Effector memory CD8-positive, alpha-beta T cell (primary cell): ENCODE results near the gene SLC25A34.
A peak's percentile ranks its signal among the peaks of the same experiment; 100 is the strongest.

Source experiments
- ATAC-seq: fragments of 150-1000 bp; cut with Tn5 transposase; replicated peaks from 2 replicates; pipeline ENCODE4 v1.10.0; 2021; ENCODE audit warnings: mild to moderate bottlenecking, moderate library complexity
- DNase-seq, 3 experiments: peaks; one replicate each; pipeline ENCODE4 v3.0.0; 2021
- H3K27ac Mint-ChIP-seq, 2 donors: one replicate each; pipeline ENCODE4 v1.8.0; 2022; ENCODE audit warnings: mild to moderate bottlenecking in 2 of 2, mixed read lengths in 2 of 2, moderate library complexity in 2 of 2
- H3K27me3 Mint-ChIP-seq, 2 donors: one replicate each; pipeline ENCODE4 v1.8.0; 2022; ENCODE audit warnings: mixed read lengths in 2 of 2
- H3K36me3 Mint-ChIP-seq: one replicate; pipeline ENCODE4 v1.8.0; 2022; ENCODE audit warnings: mild to moderate bottlenecking, moderate library complexity, mixed read lengths; ENCODE audit not compliant: insufficient read depth
- H3K4me1 Mint-ChIP-seq, 2 donors: one replicate each; pipeline ENCODE4 v1.8.0; 2022; ENCODE audit warnings: low read depth in 2 of 2, mixed read lengths in 2 of 2
- H3K4me3 Mint-ChIP-seq, 2 donors: one replicate each; pipeline ENCODE4 v1.8.0; 2022; ENCODE audit warnings: mild to moderate bottlenecking in 2 of 2, mixed read lengths in 2 of 2, moderate library complexity in 2 of 2
- H3K9me3 Mint-ChIP-seq, 2 donors: one replicate each; pipeline ENCODE4 v1.8.0; 2022; ENCODE audit warnings: mixed read lengths in 2 of 2

SLC25A34 gene

DNA sequence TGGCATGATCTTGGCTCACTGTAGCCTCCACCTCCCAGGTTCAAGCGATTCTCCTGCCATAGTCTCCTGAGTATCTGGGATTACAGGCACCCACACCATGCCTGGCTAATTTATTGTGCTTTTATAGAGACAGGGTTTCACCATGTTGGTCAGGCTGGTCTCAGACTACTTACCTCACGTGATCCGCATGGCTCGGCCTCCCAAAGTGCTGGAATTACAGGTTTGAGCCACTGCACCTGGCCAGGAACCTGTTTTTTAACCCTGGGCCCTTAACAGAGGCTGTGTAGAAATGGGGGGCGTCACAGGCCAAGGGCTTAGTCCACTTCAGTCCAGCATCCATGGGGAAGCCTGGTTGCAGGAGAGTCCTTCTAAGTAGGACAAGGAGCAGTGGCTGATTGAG lies 31.9 kb downstream of the SLC25A34 start:
- no peak overlapping the region for H3K4me3 Mint-ChIP-seq
- no peaks in the 10 kb centered on the region for H3K4me1 Mint-ChIP-seq
- ATAC-seq (no peak), DNase-seq (no peak)
- no peaks in the 10 kb centered on the region for H3K36me3 Mint-ChIP-seq
- H3K27ac Mint-ChIP-seq: no peak overlapping the region
- peaks cover 46 to 77% of the 10 kb centered on the region in 2 donors for H3K27me3 Mint-ChIP-seq
- H3K9me3 Mint-ChIP-seq: no peaks in the 10 kb centered on the region

DNA sequence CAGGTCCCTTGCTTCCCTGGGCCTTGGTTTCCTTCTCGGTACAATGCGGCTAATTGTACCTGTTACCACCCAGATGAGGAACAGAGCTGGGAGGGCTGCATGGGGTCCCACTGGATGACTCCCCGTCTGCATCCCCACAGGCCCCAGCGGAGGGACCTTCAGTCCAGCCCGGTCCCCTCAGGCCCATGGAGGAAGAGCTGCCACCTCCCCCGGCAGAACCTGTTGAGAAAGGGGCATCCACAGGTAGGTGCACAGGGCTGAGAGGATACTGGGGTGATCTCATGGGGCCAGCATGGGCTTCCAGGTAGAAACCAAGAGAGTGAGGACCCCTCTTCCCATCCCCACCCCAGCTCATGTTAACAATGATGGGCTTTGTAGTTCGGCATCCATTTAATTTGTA lies 32.3 kb downstream of the SLC25A34 start:
- Mint-ChIP-seq H3K27ac (no peak overlapping the region), H3K36me3 (peaks cover under 1% of the 10 kb centered on the region), H3K9me3 (no peaks in the 10 kb centered on the region), H3K4me1 (no peaks in the 10 kb centered on the region), H3K4me3 (no peak overlapping the region), H3K27me3 (peaks cover 46 to 76% of the 10 kb centered on the region in 2 donors)
- DNase-seq (no peak), ATAC-seq (no peak)

DNA sequence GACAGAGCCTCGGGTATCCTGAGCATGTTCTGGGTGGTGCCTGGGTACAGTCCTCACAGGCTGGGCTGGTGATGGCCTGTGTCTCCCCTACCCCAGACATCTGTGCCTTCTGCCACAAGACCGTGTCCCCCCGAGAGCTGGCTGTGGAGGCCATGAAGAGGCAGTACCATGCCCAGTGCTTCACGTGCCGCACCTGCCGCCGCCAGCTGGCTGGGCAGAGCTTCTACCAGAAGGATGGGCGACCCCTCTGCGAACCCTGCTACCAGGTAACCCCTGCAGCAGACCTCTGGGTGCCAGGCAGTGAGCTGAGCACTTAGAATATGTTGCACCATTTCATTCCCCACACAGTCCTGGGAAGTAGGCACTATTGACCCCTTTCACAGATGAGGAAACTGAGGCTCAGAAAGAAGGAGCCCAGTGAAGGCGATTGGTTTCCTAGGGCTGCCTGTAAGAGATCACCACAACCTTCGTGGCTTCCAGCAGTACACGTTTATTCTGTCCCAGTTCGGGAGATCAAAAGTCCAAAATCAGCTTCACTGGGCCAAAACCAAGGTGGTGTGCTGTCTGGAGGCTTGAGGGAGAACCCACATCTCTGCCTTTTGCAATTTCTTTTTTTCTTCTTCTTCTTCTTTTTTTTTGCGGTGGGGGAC lies 34.4 kb downstream of the SLC25A34 start:
- H3K4me1 Mint-ChIP-seq: no peaks in the 10 kb centered on the region
- peaks cover 3% of the 10 kb centered on the region for H3K36me3 Mint-ChIP-seq
- H3K27me3 Mint-ChIP-seq: peaks cover 32 to 55% of the 10 kb centered on the region in 2 donors
- no peak for DNase-seq
- H3K9me3 Mint-ChIP-seq: no peaks in the 10 kb centered on the region
- no peak for ATAC-seq
- H3K4me3 Mint-ChIP-seq: no peak overlapping the region
- peak overlapping the region; percentile 59 to 65 for H3K27ac Mint-ChIP-seq

DNA sequence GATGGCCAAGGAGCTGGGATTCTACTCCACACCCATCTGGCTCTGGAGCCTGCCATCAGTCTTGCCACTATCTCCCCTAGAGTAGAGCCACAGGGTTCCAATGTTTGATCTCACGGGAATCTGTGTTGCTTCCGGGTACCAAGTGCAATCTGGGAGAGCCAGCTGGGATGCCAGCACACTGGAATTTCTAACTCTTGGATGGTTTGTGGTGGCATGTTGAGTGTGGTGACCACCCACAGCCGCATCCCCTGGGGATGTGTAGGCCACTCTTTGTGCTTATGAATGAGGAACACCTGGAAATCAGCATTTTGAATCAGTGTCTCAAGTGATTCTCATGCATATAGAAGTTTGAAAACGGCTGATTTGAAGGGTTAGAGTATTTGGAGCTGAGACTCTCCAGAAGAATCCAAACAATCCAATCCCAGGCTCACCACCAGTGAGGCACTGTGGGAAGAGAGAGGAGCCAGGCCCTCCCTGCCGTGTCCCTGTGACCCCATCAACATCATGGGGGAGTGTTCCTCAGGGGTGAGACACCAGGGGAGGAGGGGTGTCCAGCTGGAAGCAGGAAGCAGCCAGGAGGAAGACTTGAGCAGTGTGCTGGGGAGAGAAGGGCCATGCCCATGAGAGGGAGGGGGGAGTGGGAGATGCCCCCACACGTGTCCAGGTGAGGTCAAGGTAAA lies 35.9 kb downstream of the SLC25A34 start:
- Mint-ChIP-seq H3K36me3 (peaks cover 6% of the 10 kb centered on the region), H3K4me1 (no peaks in the 10 kb centered on the region), H3K27ac (no peak overlapping the region), H3K27me3 (peaks cover 25 to 47% of the 10 kb centered on the region in 2 donors), H3K9me3 (no peaks in the 10 kb centered on the region), H3K4me3 (no peak overlapping the region)
- DNase-seq (no peak), ATAC-seq (no peak)

DNA sequence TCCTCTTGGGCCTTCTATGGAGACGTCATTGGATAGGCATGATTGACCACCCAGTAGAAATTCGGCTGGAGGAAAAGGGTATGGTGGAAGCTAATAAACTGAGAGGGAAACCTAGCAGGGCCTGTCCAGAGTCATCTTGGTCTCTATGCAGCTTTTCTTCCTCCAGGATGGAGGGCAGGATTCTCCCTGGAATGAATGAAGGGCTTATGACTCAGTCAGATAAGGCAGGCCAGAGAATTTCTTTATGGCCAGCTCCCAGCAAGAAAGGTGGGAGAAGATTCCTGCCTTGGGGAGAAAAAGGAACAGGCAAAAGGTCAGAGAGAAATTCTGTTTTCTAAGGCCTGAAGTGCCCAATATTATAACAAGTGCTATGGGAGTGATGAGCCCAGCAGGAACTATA lies 39.6 kb downstream of the SLC25A34 start:
- H3K9me3 Mint-ChIP-seq: no peaks in the 10 kb centered on the region
- no peaks in the 10 kb centered on the region for H3K4me1 Mint-ChIP-seq
- ATAC-seq (no peak), DNase-seq (no peak)
- H3K4me3 Mint-ChIP-seq: no peak overlapping the region
- peaks cover 6% of the 10 kb centered on the region for H3K36me3 Mint-ChIP-seq
- peaks cover 14 to 19% of the 10 kb centered on the region in 2 donors for H3K27me3 Mint-ChIP-seq
- no peak overlapping the region for H3K27ac Mint-ChIP-seq

DNA sequence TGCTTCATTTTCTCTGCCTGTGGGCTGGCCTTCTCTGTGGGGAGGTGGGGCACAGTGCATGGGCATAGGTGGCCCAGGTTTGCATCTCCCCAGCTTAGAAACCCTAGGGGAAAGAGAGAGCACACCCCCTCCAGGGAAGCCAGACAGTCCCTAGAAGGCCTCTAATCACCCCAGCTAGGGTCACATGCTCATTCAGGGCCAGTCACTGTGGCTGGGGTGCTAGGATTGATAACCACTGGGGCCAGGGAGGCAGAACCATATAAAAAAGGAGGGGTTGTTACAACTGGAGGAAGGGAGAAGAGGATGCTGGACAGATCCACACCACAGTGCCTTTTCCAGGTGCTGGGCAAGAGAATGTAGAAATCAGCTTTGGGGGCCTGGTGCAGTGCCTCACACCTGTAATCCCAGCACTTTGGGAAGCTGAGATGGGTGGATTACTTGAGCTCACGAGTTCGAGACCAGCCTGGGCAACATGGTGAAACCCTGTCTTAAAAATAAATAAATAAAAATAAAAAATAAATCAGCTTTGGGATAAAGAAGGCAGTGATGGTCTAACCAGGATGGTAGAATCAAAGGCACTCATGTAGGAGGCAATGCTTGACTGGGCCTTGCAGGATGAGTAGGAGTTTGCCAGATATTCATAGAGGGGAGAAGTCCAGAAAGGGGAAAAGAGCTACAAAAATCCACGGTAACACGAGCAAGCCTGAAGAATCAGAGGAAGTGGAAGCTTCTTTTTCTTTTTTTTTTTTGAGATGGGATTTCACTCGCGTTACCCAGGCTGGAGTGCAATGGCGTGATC lies 42.0 kb downstream of the SLC25A34 start:
- no peaks in the 10 kb centered on the region for H3K4me1 Mint-ChIP-seq
- H3K4me3 Mint-ChIP-seq: no peak overlapping the region
- peaks cover 6% of the 10 kb centered on the region for H3K36me3 Mint-ChIP-seq
- no peaks in the 10 kb centered on the region for H3K27me3 Mint-ChIP-seq
- DNase-seq: no peak
- no peak for ATAC-seq
- H3K9me3 Mint-ChIP-seq: no peaks in the 10 kb centered on the region
- H3K27ac Mint-ChIP-seq: no peak overlapping the region

DNA sequence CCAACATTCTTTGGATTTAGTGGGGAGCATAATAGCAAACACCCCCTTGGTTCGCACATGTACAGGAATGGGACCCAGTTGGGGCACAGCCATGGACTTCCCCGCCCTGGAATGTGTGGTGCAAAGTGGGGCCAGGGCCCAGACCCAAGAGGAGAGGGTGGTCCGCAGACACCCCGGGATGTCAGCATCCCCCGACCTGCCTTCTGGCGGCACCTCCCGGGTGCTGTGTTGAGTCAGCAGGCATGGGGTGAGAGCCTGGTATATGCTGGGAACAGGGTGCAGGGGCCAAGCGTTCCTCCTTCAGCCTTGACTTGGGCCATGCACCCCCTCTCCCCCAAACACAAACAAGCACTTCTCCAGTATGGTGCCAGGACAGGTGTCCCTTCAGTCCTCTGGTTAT lies 49.6 kb downstream of the SLC25A34 start:
- ATAC-seq (no peak), DNase-seq (no peak)
- peaks cover 11 to 41% of the 10 kb centered on the region in 2 donors for H3K27me3 Mint-ChIP-seq
- no peaks in the 10 kb centered on the region for H3K9me3 Mint-ChIP-seq
- H3K27ac Mint-ChIP-seq: no peak overlapping the region
- no peak overlapping the region for H3K4me3 Mint-ChIP-seq
- H3K4me1 Mint-ChIP-seq: no peaks in the 10 kb centered on the region
- no peaks in the 10 kb centered on the region for H3K36me3 Mint-ChIP-seq

DNA sequence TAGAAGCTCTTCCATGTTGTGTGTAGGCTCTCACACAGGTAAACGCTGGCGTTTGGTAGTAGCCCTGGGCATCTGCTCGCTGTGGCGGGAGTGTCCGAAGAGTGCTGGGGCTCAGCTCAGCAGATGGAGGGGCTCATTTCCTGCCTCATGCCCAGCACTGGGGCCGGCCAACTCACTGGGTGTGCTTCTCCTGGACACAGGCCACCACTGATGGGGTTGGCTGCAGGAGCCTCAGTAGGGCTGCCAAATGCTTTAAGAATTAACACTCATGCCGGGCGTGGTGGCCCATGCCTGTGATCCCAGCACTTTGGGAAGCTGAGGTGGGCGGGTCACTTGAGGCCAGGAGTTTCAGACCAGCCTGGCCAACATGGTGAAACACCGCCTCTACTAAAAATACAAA lies 50.5 kb downstream of the SLC25A34 start:
- Mint-ChIP-seq H3K36me3 (no peaks in the 10 kb centered on the region), H3K27me3 (peaks cover 14 to 41% of the 10 kb centered on the region in 2 donors), H3K9me3 (no peaks in the 10 kb centered on the region), H3K4me1 (no peaks in the 10 kb centered on the region), H3K4me3 (no peak overlapping the region), H3K27ac (no peak overlapping the region)
- ATAC-seq: no peak
- DNase-seq: no peak

DNA sequence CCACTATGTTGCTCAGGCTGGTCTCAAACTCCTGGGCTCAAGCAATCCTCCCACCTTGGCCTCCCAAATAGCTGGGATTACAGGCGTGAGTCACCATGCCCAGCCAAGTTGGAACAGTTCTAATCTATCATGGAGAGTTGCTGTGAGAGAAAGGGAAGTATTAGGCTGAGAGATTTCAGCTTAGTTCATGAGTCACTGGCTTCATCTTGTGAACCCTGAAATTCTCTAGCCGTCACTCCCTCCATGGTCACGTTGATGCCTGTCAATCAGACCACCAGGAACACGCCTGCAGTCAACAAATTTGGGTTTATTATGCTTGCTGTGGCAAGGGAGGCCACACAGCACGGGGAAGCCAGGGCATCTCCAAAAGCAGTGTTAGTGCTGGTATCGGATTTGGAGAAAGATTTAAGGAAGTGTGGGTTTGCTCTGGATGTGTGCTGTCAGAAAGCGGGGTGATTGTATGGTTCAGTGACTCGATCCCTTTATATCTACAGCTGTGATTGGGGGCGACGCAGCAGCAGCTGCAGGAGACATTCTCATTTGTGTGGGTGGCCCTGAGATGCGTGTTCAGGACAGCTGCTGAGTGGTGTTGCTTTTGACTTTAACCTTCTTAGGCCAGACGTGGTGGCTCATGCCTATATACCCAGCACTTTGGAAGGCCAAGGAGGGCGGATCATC lies 52.7 kb downstream of the SLC25A34 start:
- H3K27me3 Mint-ChIP-seq: peaks cover 14 to 41% of the 10 kb centered on the region in 2 donors
- H3K4me3 Mint-ChIP-seq: no peak overlapping the region
- peaks cover 2 to 6% of the 10 kb centered on the region in 2 donors for H3K4me1 Mint-ChIP-seq
- H3K27ac Mint-ChIP-seq: no peak overlapping the region
- no peaks in the 10 kb centered on the region for H3K9me3 Mint-ChIP-seq
- ATAC-seq (no peak), DNase-seq (no peak)
- no peaks in the 10 kb centered on the region for H3K36me3 Mint-ChIP-seq
